Measurements from ENCODE around the gene RUNX2.

RUNX2 gene

DNA sequence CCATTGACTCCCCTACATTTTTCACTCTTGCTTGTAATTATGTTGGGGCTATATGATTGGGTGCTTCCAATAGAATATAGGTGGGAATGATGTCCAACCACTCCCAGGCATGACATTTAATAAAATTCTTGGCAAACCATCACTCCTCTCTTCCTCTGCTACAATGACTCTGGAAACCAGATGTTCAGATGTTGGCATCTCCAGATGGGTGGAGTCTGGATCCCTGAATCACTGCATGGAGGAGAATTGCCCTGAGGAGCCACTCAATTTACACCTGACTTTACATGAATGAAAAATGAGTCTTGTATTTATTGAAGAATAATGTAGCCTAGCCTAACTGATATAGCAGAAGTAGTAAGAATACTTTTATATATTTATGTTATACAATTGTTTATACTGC is 356.3 kb downstream of the RUNX2 start:
- H3K9ac ChIP-seq (ENCODE audit: low read depth, low read length): no peak overlapping the region
- H3K36me3 ChIP-seq (ENCODE audit: insufficient read depth, low read length): no peaks in the 10 kb centered on the region; the same call in 1 of the 2 replicates
- no peaks in the 10 kb centered on the region for H3K4me1 ChIP-seq (ENCODE audit: insufficient read depth, low read length)

DNA sequence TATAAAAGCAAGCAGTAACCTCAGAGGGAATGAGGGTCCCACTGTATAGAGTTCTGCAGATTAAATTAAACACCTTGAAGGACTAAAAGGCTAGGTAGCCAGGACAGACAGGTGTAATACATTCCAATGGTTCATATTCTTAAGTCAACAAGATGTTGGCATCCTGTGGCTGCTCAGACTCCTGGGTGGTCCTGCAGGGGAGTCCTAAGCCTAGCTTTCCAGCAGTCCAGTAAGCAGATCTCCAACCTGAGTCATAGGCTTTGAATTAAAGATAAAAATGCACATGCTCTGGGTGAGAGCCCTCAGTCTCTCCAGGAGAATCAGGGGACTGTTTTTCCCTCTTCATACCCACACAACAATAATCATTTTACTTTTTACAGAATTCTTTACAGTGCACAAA is 356.9 kb downstream of the RUNX2 start:
- Histone ChIP-seq H3K9me3 (ENCODE audit: control insufficient read depth, insufficient read depth, low read length) (peaks cover 8% of the 10 kb centered on the region), H3K36me3 (ENCODE audit: insufficient read depth, low read length) (no peaks in the 10 kb centered on the region; the same call in 1 of the 2 replicates), H3K9ac (ENCODE audit: low read depth, low read length) (no peak overlapping the region), H3K4me1 (ENCODE audit: insufficient read depth, low read length) (no peaks in the 10 kb centered on the region)

More for the DNA sequence above, 356.3 kb downstream of the RUNX2 start:
- H3K9me3 ChIP-seq (ENCODE audit: control insufficient read depth, insufficient read depth, low read length): peaks cover 13% of the 10 kb centered on the region

DNA sequence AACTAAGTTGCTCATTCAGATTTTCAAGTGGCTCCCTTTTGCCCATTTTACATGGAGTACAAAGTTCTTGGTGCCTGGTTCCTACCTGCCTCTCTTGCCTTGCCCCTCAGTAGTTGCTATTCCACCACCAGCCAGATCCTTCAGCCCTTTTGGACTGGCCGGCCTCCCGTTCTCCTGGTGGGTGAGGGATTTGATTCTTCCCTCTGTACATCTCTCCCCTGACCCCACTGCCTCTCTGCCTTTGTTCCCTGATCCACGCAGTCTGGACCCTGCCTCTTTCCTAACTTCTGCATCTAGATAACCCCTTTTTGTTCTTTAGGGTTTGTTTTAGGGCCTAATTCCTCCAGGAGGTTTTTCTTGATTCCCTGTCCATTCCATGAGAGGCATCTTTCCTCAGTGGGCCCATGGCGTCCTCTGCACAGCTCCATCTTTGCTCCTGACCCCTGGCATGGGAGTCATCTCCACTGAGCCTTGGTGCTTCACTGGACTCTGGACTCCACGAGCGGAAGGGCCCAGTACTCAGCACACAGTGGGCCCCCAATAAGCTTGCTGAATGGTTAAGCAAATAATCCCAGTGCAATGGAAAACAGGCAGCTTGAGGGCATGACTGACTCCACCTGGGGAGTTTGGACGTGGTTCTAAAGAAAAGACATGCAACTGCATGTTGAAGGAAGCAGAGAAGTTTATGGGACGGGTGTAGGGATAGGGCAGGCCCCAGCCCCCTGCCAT is 358.9 kb downstream of the RUNX2 start:
- peaks cover 3% of the 10 kb centered on the region; the same call in 1 of the 2 replicates for H3K9me3 ChIP-seq (ENCODE audit: control insufficient read depth, insufficient read depth, low read length)
- no peak overlapping the region for H3K9ac ChIP-seq (ENCODE audit: low read depth, low read length)
- no peaks in the 10 kb centered on the region for H3K4me1 ChIP-seq (ENCODE audit: insufficient read depth, low read length)
- no peaks in the 10 kb centered on the region; the same call in 1 of the 2 replicates for H3K36me3 ChIP-seq (ENCODE audit: insufficient read depth, low read length)

DNA sequence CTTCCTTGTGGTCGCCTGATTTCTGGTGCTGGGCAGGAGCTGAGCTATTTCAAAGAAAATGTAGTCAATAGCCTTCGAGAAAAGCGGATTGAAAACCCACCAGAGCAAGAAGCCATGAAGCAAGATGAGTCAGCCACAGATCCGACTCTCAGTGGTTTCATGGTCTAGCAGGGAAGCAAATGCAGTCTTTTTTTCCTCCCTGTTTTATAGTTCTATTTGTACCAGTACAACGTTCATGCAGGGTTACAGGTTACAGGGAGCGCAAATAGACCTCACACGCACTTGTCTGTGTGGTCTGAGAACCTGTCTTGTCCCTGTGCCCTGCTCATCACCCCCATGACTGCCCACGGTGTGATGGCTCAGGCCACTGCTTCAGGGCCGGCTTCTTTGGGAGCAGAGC is 359.4 kb downstream of the RUNX2 start:
- Histone ChIP-seq H3K9ac (ENCODE audit: low read depth, low read length) (no peak overlapping the region), H3K4me1 (ENCODE audit: insufficient read depth, low read length) (no peaks in the 10 kb centered on the region), H3K36me3 (ENCODE audit: insufficient read depth, low read length) (no peaks in the 10 kb centered on the region; the same call in 1 of the 2 replicates), H3K9me3 (ENCODE audit: control insufficient read depth, insufficient read depth, low read length) (no peaks in the 10 kb centered on the region)

DNA sequence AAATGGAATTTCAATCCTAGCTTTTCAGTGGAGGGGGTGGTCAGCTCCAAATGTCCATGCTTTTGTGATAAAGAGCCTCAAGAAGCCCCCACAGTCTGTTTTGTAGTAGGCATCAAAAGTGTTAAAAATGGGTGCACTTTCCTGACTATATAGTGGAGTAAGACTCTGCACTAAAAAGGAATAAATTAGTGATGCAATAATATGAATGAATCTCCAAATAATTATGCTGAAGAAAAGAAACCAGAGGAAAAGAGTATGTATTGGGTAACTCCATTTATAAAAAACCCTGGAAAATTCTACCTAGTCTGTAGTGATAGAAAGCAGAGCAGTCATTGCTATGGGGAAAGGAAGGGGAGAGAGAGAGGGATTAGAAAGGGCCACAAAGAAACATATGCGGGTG is 360.1 kb downstream of the RUNX2 start:
- H3K36me3 ChIP-seq (ENCODE audit: insufficient read depth, low read length): no peaks in the 10 kb centered on the region; the same call in 1 of the 2 replicates

DNA sequence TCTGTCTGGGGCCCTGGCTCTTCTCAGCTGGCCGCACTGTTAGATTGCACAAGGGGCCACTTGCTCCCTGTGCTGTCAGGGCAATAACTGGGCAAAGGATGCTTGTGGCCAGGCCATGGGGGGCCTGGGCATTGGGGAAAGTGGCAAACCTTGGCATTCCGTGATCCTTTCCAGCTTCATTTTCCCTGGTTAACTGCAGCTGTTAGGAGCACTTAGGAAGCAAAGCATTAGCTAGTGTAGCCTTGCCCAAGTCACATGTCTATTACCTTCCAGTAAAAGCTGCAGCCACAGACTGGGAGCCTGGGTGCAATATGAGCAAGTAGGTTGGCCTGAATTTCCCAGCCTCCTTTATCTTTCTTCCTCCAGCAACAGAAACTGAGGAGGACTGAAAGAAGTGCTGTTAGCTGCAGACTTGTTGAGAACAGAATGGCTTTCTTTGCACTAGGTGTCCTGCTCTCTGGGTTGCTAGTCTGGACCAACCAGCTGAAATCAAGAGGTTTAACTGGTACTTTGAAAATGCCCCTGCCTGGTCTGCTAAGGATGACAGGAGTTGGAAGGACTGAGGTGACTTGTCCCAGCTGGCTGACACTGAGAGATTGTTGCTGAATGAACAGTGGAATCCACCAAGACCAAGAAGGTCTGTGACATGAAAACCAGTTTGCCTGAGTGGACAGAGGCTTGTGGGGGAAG is 361.9 kb downstream of the RUNX2 start:
- Histone ChIP-seq H3K9ac (ENCODE audit: low read depth, low read length) (no peak overlapping the region), H3K9me3 (ENCODE audit: control insufficient read depth, insufficient read depth, low read length) (no peaks in the 10 kb centered on the region), H3K36me3 (ENCODE audit: insufficient read depth, low read length) (no peaks in the 10 kb centered on the region; the same call in 1 of the 2 replicates), H3K4me1 (ENCODE audit: insufficient read depth, low read length) (no peaks in the 10 kb centered on the region)

More for the DNA sequence above, 360.1 kb downstream of the RUNX2 start:
- H3K9ac ChIP-seq (ENCODE audit: low read depth, low read length): no peak overlapping the region
- H3K4me1 ChIP-seq (ENCODE audit: insufficient read depth, low read length): no peaks in the 10 kb centered on the region
- no peaks in the 10 kb centered on the region for H3K9me3 ChIP-seq (ENCODE audit: control insufficient read depth, insufficient read depth, low read length)

DNA sequence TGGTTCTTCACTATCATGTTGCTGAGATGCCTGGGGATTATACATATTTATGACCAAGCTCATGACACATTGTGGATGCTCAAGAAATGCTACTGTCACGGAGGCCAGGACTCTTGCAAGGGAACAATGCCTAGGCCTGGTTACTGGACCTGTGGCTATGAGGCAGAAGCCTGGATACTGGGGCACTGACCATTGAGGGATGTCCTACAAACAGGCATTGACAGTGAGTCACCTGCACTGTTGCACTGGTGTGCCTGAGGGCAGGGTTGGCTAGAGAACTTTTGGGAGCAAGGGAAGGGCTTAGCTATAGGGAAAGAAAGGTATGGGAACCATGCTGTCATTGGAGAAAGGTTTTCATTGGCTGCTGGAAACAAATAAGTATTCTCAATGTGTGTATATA is 362.7 kb downstream of the RUNX2 start:
- H3K4me1 ChIP-seq (ENCODE audit: insufficient read depth, low read length): no peaks in the 10 kb centered on the region
- H3K9me3 ChIP-seq (ENCODE audit: control insufficient read depth, insufficient read depth, low read length): no peaks in the 10 kb centered on the region
- no peak overlapping the region for H3K9ac ChIP-seq (ENCODE audit: low read depth, low read length)
- H3K36me3 ChIP-seq (ENCODE audit: insufficient read depth, low read length): no peaks in the 10 kb centered on the region; the same call in 1 of the 2 replicates

DNA sequence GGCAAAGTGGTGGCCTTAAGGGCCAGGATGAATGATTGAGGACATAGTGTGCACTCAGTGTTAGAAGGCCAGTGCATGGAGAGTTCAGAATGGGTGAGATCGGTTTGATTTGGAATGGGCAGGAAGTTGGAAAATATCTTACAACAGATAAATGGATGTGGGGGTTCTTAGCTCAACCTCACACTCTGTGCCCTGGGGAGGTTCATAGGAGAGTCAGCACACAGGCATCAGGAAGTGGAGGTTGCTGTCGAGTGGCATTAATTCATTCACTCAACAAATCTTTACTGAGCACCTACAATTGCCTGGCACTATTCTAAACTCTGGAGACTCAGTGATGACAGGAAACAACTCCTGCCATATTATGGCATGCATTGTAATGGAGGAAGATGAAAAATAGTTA is 363.3 kb downstream of the RUNX2 start:
- H3K9me3 ChIP-seq (ENCODE audit: control insufficient read depth, insufficient read depth, low read length): no peaks in the 10 kb centered on the region
- H3K9ac ChIP-seq (ENCODE audit: low read depth, low read length): no peak overlapping the region
- no peaks in the 10 kb centered on the region for H3K4me1 ChIP-seq (ENCODE audit: insufficient read depth, low read length)
- no peaks in the 10 kb centered on the region; the same call in 1 of the 2 replicates for H3K36me3 ChIP-seq (ENCODE audit: insufficient read depth, low read length)

DNA sequence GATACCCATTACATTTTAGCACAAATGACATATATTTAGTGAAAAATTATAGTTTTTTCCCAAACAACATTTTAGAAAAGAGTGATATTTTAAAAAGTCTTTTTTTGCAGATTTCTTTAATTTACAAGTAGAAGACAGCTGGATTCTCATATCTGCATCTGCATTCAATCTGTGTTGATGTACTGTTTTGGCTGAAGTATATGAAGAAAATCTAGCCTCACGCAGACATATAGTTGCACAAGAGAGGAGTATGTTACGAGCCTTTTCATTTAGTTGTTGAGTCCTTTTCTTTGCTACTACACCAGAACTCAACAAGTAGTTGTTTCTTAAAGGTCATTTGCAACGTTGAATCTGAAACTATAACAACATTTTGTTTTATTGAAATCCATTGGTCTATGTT is 363.9 kb downstream of the RUNX2 start:
- Histone ChIP-seq H3K4me1 (ENCODE audit: insufficient read depth, low read length) (no peaks in the 10 kb centered on the region), H3K9me3 (ENCODE audit: control insufficient read depth, insufficient read depth, low read length) (no peaks in the 10 kb centered on the region), H3K9ac (ENCODE audit: low read depth, low read length) (no peak overlapping the region), H3K36me3 (ENCODE audit: insufficient read depth, low read length) (no peaks in the 10 kb centered on the region; the same call in 1 of the 2 replicates)

DNA sequence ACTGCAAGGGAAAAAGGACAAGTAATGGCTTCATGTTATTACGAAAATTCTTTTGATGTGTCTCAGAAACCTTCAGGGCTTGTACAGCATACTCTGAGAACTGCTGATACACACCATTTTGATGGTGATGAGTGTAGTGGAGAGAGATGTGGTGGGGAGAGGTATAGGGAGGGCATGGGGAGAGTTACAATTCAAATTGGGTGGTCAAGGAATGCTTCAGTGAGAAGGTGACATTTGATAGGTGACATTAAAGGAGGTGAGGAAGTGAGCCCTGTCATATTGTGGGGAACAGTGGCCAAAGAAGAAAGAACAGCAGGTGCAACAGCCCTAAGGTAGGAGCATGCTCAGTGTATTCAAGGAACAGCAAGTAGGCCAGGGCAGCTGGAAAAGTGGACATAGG is 368.6 kb downstream of the RUNX2 start:
- H3K9me3 ChIP-seq (ENCODE audit: control insufficient read depth, insufficient read depth, low read length): no peaks in the 10 kb centered on the region
- no peaks in the 10 kb centered on the region for H3K4me1 ChIP-seq (ENCODE audit: insufficient read depth, low read length)
- no peak overlapping the region for H3K9ac ChIP-seq (ENCODE audit: low read depth, low read length)
- no peaks in the 10 kb centered on the region for H3K36me3 ChIP-seq (ENCODE audit: insufficient read depth, low read length)

DNA sequence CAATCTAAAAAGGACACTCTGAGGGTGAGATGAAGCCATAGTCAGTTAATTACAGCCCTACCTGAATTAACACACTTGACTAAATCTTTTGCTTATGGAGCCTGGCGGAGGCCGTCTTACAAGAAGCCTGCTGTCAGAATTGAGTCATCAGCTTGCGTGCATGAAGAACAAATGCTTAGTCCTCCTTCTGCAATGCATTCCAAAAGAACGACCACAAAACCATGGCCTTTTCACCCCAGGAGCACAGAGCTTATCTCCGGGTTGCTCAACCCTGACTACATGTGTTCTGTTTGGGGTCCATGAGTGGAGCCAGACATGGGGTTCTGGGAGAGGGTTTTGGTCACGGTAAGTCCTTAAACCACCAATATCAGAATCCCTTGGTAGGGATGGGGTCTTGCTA is 369.5 kb downstream of the RUNX2 start:
- Histone ChIP-seq H3K9ac (ENCODE audit: low read depth, low read length) (no peak overlapping the region), H3K4me1 (ENCODE audit: insufficient read depth, low read length) (no peaks in the 10 kb centered on the region), H3K9me3 (ENCODE audit: control insufficient read depth, insufficient read depth, low read length) (no peaks in the 10 kb centered on the region), H3K36me3 (ENCODE audit: insufficient read depth, low read length) (no peaks in the 10 kb centered on the region)

DNA sequence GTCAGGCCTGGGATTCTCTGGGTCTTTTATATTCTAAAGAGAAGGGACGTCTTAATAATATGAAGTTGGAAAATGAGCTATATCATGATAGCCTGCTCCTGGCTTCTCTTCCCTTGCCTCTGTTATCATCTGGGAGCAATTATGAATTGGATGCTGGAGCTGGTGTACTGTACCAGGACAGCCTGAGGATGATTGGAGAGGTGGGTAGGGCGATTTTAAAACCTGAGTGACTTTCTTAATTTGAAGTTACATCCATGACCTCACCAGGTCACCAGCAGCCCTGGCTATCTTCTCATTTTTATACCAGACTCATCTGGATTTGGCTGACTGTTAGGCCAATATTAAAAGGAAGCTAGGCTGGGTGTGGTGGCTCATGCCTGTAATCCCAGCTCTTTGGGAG is 369.9 kb downstream of the RUNX2 start:
- Histone ChIP-seq H3K36me3 (ENCODE audit: insufficient read depth, low read length) (no peaks in the 10 kb centered on the region), H3K4me1 (ENCODE audit: insufficient read depth, low read length) (no peaks in the 10 kb centered on the region), H3K9ac (ENCODE audit: low read depth, low read length) (no peak overlapping the region), H3K9me3 (ENCODE audit: control insufficient read depth, insufficient read depth, low read length) (no peaks in the 10 kb centered on the region)

DNA sequence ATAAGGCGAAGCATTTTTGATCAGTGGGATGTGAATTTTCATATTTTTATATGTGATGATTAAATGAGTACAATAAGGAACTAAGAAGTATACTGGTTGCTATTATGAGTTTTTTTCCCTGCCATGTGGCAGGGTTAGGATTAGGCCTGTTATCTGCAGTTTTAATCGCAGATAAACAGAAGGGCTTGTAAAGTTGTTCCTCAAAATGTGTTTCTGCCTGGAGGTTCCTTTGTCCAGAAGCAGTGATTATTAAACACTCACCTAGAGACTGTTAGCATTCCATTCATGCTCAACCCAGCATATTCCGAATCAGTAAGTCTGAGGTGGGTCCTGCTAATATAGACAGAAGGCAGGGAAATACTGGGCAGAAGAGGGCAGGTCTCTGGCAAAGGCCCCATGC is 371.5 kb downstream of the RUNX2 start:
- Histone ChIP-seq H3K9me3 (ENCODE audit: control insufficient read depth, insufficient read depth, low read length) (no peaks in the 10 kb centered on the region), H3K4me1 (ENCODE audit: insufficient read depth, low read length) (no peaks in the 10 kb centered on the region), H3K9ac (ENCODE audit: low read depth, low read length) (no peak overlapping the region), H3K36me3 (ENCODE audit: insufficient read depth, low read length) (no peaks in the 10 kb centered on the region)

DNA sequence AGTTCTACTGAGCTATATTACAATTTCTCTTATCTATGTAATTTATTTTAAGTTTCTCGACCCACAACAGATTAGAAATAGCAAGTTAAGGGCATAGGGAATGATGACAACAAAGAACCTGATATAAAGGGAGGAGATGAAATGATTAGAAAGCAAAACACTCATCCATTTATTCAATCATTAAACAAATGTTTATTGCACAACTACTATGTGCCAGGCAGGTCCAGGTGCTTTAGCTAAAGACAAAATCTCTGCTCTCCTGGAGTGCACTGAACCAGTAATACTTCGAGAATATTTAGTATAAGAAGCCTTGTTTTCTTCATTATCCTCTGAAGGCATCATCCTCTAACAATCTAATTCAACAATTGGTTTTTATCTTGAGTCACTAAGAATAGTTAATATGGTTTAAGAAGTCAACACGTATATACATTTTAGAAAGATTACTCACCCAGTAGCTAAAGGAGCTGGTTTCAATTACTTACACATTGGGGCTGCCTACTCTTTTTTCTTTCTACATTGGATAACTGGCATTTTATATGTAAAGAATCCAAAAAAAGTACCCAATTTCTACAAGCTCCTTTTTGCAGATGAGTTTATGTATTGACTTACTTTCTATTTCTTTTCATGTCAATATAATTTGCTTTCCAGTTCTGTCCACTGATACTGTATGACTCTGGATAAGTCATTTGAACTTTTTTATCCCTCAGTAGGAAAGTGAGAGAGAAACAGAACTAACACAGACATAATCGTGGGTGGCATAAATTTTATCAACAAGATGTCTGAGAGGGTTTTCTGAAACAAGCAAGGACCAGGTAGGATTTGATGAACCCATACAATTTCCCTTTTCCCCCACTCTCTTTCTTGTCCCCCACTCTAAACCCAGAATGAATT is 375.0 kb downstream of the RUNX2 start:
- H3K4me1 ChIP-seq (ENCODE audit: insufficient read depth, low read length): no peaks in the 10 kb centered on the region
- no peak overlapping the region for H3K9ac ChIP-seq (ENCODE audit: low read depth, low read length)
- no peaks in the 10 kb centered on the region for H3K36me3 ChIP-seq (ENCODE audit: insufficient read depth, low read length)
- no peaks in the 10 kb centered on the region for H3K9me3 ChIP-seq (ENCODE audit: control insufficient read depth, insufficient read depth, low read length)

Measured in ES-I3 (cell line).